ENCODE data around the gene CENPE.

DNA sequence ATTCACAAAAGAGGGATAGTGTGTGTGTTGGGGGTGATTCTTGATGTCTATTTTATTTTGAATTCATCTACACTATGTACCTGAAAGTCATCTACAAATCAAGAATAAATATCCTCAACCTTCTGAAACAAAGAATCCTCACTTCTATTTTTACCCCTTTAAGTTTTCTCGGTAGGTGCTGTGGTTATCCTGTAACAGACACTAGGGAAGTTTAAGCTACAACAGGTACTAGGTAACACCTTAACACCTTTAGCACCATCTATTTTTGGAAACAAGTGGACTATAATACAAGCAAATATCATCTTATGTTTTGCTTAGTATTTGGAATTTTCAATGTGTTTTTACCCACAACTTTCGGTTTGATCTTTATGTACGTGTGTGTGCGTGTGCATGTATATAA lies 86.5 kb downstream of the CENPE start:
- TF ChIP-seq CTCF (IDR thresholded peaks at IDR 0.05) (no peak), POLR2A (IDR thresholded peaks at IDR 0.05) (no peak)

All from body of pancreas (tissue), 4 donors.